Endothelial cell (in vitro differentiated cells): ENCODE results near the gene NUCB2. TPM values are rescaled to one million over a fixed set of nuclear protein-coding genes. Genes with fewer than 3 reads are reported as not detected.
"Not testable (repeated sequence)": the region's sequence is repeated elsewhere in the genome, so short reads cannot be mapped to it uniquely, and the experiment has no call there.

Experiments used
- DNase-seq: peaks from one replicate; pipeline ENCODE4 v3.0.0; 2021; ENCODE audit warnings: low spot score
- H3K27ac Mint-ChIP-seq: one replicate; pipeline ENCODE4 v1.8.0; 2021; ENCODE audit warnings: mixed read lengths, inconsistent platforms; ENCODE audit not compliant: unreplicated experiment
- H3K27me3 Mint-ChIP-seq: one replicate; pipeline ENCODE4 v1.8.0; 2021; ENCODE audit warnings: mild to moderate bottlenecking, moderate library complexity, mixed read lengths, inconsistent platforms; ENCODE audit not compliant: unreplicated experiment
- H3K36me3 Mint-ChIP-seq: one replicate; pipeline ENCODE4 v1.8.0; 2021; ENCODE audit warnings: mild to moderate bottlenecking, low read depth, mixed read lengths, inconsistent platforms; ENCODE audit not compliant: unreplicated experiment
- H3K4me1 Mint-ChIP-seq: one replicate; pipeline ENCODE4 v1.8.0; 2021; ENCODE audit warnings: mild to moderate bottlenecking, mixed read lengths, inconsistent platforms; ENCODE audit not compliant: unreplicated experiment
- H3K4me3 Mint-ChIP-seq: one replicate; pipeline ENCODE4 v1.8.0; 2021; ENCODE audit warnings: mild to moderate bottlenecking, mixed read lengths, inconsistent platforms; ENCODE audit not compliant: unreplicated experiment
- H3K9me3 Mint-ChIP-seq: one replicate; pipeline ENCODE4 v1.8.0; 2021; ENCODE audit warnings: mixed read lengths, inconsistent platforms; ENCODE audit not compliant: unreplicated experiment
- total RNA-seq: library from RNA; stranded (reverse); fragmentation: NEBNext Ultra II Directional; extraction: Animal tissue kit (Norgen Biotek cat#: 25700); gene quantifications from one replicate; pipeline ENCODE4 v1.2.1, GENCODE V29; 2021; ENCODE audit not compliant: unreplicated experiment
- TF ChIP-seq, protein P1 (sequence below): fragments of 200-600 bp; sonication (generic); IDR thresholded peaks from one replicate; pipeline ENCODE4 v1.5.0; 2021; ENCODE audit warnings: antibody characterized with exemption; ENCODE audit not compliant: unreplicated experiment

Gene NUCB2
- total RNA-seq, 1 donor from 2014 or later: 76.8 TPM

DNA sequence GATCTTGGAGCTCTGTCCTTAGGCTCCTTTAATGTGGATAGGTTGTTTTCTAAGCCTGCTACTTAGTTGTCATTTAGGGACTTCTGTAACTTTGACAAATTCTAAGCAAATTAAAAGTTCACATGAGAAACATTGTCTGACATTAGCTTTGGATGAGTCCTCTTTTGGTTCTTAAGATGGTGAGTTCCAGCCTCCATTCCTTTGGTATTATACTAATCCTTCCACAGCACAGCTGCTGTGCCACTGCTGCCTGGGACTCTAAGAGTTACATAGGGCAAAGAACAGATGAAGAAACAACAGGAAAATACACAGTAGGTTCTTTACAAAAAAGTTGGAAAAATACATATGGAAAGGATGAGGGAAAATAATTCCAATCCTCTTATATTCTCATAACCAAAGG lies 43.4 kb upstream of the NUCB2 start:
- H3K9me3 Mint-ChIP-seq: no peaks in the 10 kb centered on the region
- H3K4me3 Mint-ChIP-seq: no peak overlapping the region
- H3K36me3 Mint-ChIP-seq: no peaks in the 10 kb centered on the region
- no peak for DNase-seq
- peaks cover 4% of the 10 kb centered on the region for H3K4me1 Mint-ChIP-seq
- H3K27me3 Mint-ChIP-seq: no peaks in the 10 kb centered on the region
- H3K27ac Mint-ChIP-seq: no peak overlapping the region
- TF ChIP-seq, protein P1, sequence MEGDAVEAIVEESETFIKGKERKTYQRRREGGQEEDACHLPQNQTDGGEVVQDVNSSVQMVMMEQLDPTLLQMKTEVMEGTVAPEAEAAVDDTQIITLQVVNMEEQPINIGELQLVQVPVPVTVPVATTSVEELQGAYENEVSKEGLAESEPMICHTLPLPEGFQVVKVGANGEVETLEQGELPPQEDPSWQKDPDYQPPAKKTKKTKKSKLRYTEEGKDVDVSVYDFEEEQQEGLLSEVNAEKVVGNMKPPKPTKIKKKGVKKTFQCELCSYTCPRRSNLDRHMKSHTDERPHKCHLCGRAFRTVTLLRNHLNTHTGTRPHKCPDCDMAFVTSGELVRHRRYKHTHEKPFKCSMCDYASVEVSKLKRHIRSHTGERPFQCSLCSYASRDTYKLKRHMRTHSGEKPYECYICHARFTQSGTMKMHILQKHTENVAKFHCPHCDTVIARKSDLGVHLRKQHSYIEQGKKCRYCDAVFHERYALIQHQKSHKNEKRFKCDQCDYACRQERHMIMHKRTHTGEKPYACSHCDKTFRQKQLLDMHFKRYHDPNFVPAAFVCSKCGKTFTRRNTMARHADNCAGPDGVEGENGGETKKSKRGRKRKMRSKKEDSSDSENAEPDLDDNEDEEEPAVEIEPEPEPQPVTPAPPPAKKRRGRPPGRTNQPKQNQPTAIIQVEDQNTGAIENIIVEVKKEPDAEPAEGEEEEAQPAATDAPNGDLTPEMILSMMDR: no peak

DNA sequence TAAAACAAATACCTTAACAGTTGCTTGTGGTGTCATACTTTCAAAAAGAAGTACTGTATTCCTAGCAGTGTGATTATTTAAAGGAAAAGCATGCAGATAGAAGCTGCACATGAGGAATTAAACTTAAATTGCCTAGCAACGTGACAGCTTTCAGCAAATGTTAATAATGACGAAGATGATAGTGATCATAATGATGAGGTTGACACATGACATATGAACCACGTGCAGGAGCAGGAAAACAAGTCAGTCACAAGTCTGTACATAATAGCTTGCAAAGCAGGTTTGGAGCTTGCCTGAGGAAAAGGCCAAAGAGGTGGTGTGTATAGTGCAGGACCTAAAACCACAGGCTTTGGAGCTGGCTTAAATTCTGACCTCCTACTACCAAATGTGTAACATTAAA lies 38.2 kb upstream of the NUCB2 start:
- no peaks in the 10 kb centered on the region for H3K4me1 Mint-ChIP-seq
- TF ChIP-seq, protein P1: no peak
- H3K27ac Mint-ChIP-seq: no peak overlapping the region
- DNase-seq: no peak
- H3K36me3 Mint-ChIP-seq: no peaks in the 10 kb centered on the region
- peaks cover under 1% of the 10 kb centered on the region for H3K27me3 Mint-ChIP-seq
- no peak overlapping the region for H3K4me3 Mint-ChIP-seq
- no peaks in the 10 kb centered on the region for H3K9me3 Mint-ChIP-seq

DNA sequence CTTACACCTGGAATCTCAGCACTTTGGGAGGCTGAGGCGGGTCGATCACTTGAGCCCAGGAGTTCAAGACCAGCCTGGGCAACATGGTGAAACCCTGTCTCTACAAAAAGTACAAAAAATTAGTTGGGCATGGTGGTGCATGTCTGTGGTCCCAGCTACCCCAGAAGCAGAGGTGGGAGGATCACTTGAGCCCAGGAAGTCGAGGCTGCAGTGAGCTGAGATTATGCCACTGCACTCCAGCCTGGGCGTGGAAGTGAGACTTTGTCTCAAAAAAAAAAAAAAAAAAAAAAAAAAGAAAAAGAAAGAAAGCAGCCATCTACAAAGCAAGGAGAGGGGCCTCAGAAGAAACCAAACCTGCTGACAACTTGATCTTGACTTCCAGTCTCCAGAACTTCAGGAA lies 36.6 kb upstream of the NUCB2 start:
- not testable (repeated sequence) for H3K36me3 Mint-ChIP-seq, H3K4me1 Mint-ChIP-seq, DNase-seq, H3K9me3 Mint-ChIP-seq, H3K27ac Mint-ChIP-seq, H3K27me3 Mint-ChIP-seq, H3K4me3 Mint-ChIP-seq

DNA sequence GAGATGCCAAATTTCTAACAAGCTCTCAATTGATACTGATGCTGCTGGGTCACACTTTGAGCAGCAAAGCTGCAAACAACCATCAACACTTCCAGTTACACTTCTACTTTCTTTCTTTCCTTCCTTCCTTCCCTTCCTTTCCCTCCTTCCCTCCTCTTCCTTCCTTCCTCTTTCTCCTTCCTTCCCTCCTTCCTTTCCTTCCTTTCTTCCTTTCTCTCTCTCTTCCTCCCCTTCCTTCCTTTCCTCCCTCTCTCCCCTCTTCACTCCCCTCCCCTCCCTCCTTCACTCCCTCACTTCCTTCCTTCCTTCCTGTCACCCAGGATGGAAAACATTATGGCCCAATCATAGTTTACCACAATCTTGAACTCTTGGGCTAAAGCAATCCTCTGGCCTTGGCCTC lies 35.8 kb upstream of the NUCB2 start:
- Mint-ChIP-seq H3K4me1 (no peaks in the 10 kb centered on the region), H3K4me3 (no peak overlapping the region), H3K27me3 (peaks cover 2% of the 10 kb centered on the region), H3K36me3 (no peaks in the 10 kb centered on the region), H3K27ac (no peak overlapping the region), H3K9me3 (no peaks in the 10 kb centered on the region)
- TF ChIP-seq, protein P1: no peak
- no peak for DNase-seq

DNA sequence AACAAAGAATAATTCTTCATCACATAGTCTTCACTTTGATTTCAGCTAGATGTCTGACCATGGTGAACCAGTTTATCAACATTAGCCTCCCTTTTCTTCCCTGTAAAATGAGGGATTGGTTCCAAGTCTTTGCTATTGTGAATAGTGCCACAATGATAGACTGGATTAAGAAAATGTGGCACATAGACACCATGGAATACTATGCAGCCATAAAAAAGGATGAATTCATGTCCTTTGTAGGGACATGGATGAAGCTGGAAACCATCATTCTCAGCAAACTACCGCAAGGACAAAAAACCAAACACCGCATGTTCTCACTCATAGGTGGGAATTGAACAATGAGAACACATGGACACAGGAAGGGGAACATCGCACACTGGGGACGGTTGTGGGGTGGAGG lies 33.6 kb upstream of the NUCB2 start:
- not testable (repeated sequence) for H3K36me3 Mint-ChIP-seq, DNase-seq, H3K4me1 Mint-ChIP-seq, H3K4me3 Mint-ChIP-seq, H3K9me3 Mint-ChIP-seq, H3K27me3 Mint-ChIP-seq, H3K27ac Mint-ChIP-seq

DNA sequence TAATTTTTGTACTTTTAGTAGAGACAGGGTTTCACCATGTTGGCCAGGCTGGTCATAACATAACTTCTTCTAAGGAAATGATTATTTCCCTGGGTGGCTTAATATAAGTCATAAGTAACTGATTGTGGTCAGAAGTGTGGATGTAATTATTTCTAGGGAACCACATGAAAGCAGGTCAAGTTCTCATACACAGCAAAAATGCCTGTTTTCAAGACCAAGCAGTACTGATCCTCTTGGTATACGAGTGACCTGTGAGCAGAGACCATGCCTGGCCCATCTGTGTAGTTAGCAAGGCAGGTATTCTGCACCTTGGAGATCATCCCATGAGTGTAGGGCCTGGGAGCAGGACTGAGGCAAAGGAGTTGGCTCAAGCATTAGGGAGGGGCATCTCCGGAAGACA lies 32.5 kb upstream of the NUCB2 start:
- no peak overlapping the region for H3K27ac Mint-ChIP-seq
- DNase-seq: no peak
- TF ChIP-seq, protein P1: no peak
- no peaks in the 10 kb centered on the region for H3K9me3 Mint-ChIP-seq
- no peaks in the 10 kb centered on the region for H3K36me3 Mint-ChIP-seq
- peaks cover 2% of the 10 kb centered on the region for H3K27me3 Mint-ChIP-seq
- no peaks in the 10 kb centered on the region for H3K4me1 Mint-ChIP-seq
- H3K4me3 Mint-ChIP-seq: no peak overlapping the region
